Liver (tissue), 9 donors: ENCODE data around the gene MYBPH. TPM values are rescaled to one million over a fixed set of nuclear protein-coding genes. Genes with fewer than 3 reads are reported as not detected.

Experiments used
- DNase-seq: peaks from one replicate; pipeline ENCODE4 v3.0.0-alpha.2; 2017; ENCODE audit warnings: low spot score
- H3K27ac ChIP-seq, 2 donors: one replicate each; pipeline ENCODE4 v1.7.0; 2013; ENCODE audit warnings: inconsistent platforms in 2 of 2, low read length in 2 of 2, control low read depth in 1 of 2, low read depth in 1 of 2, mild to moderate bottlenecking in 1 of 2
- H3K27me3 ChIP-seq, 4 donors: one replicate each; pipeline versions ENCODE4 v1.6.1 to v1.7.0; 2013; ENCODE audit warnings: low read length in 3 of 4, inconsistent platforms in 1 of 4, mild to moderate bottlenecking in 1 of 4, moderate library complexity in 1 of 4; ENCODE audit not compliant: control insufficient read depth in 4 of 4, insufficient read depth in 4 of 4
- H3K36me3 ChIP-seq, 4 donors: one replicate each; pipeline versions ENCODE4 v1.6.1 to v1.7.0; 2013; ENCODE audit warnings: low read length in 3 of 4, mild to moderate bottlenecking in 3 of 4, low read depth in 1 of 4, moderate library complexity in 1 of 4; ENCODE audit not compliant: control insufficient read depth in 4 of 4, insufficient read depth in 3 of 4
- H3K4me1 ChIP-seq, 4 donors: one replicate each; pipeline versions ENCODE4 v1.6.1 to v1.7.0; 2013; ENCODE audit warnings: low read length in 3 of 4, mild to moderate bottlenecking in 3 of 4, moderate library complexity in 1 of 4; ENCODE audit not compliant: control insufficient read depth in 4 of 4, insufficient read depth in 4 of 4
- H3K4me3 ChIP-seq, 3 donors: one replicate each; pipeline versions ENCODE4 v1.6.1 to v1.7.0; 2013; ENCODE audit warnings: low read length in 3 of 3, control low read depth in 1 of 3, low read depth in 1 of 3, mild to moderate bottlenecking in 1 of 3
- H3K9ac ChIP-seq, 2 donors: one replicate each; pipeline ENCODE4 v1.7.0; 2013; ENCODE audit warnings: low read length in 2 of 2, mild to moderate bottlenecking in 2 of 2, moderate library complexity in 2 of 2, control low read depth in 1 of 2, low read depth in 1 of 2
- H3K9me3 ChIP-seq, 4 donors: one replicate each; pipeline versions ENCODE4 v1.6.1 to v1.7.0; 2013; ENCODE audit warnings: low read length in 3 of 4; ENCODE audit not compliant: control insufficient read depth in 4 of 4
- ATF3 ChIP-seq: IDR thresholded peaks from 2 replicates; pipeline ENCODE4 v1.6.1; 2016; ENCODE audit warnings: antibody characterized with exemption
- CTCF ChIP-seq: fragments of 150-350 bp; IDR thresholded peaks from 2 replicates; pipeline ENCODE4 v1.5.1; 2017; ENCODE audit warnings: improper control_type of control experiment, low read depth, low read length; ENCODE audit not compliant: missing input control
- EGR1 ChIP-seq, 2 donors: IDR thresholded peaks; 2 replicates each; pipeline ENCODE4 v1.6.1; 2016 to 2018; ENCODE audit warnings: antibody characterized with exemption in 2 of 2, low read depth in 2 of 2
- FOXA1 ChIP-seq: IDR thresholded peaks from 2 replicates; pipeline ENCODE4 v1.6.1; 2016; ENCODE audit warnings: antibody characterized with exemption
- FOXA2 ChIP-seq: IDR thresholded peaks from 2 replicates; pipeline ENCODE4 v1.6.1; 2016; ENCODE audit warnings: antibody characterized with exemption
- GABPA ChIP-seq, 2 donors: IDR thresholded peaks in 1 of 2; conservative IDR thresholded peaks in 1 of 2; 2 replicates each; pipeline ENCODE4 v1.6.1; 2016; ENCODE audit warnings: antibody characterized with exemption in 2 of 2, mild to moderate bottlenecking in 1 of 2, moderate library complexity in 1 of 2
- HNF4G ChIP-seq: IDR thresholded peaks from 2 replicates; pipeline ENCODE4 v1.6.1; 2016; ENCODE audit warnings: antibody characterized with exemption
- NR2F2 ChIP-seq: IDR thresholded peaks from 2 replicates; pipeline ENCODE4 v1.6.1; 2016; ENCODE audit warnings: antibody characterized with exemption
- REST ChIP-seq: IDR thresholded peaks from 2 replicates; pipeline ENCODE4 v1.6.1; 2016; ENCODE audit warnings: antibody characterized with exemption, mild to moderate bottlenecking
- RXRA ChIP-seq, 2 donors: IDR thresholded peaks; 2 replicates each; pipeline ENCODE4 v1.6.1; 2017 to 2018; ENCODE audit warnings: antibody characterized with exemption in 2 of 2, mild to moderate bottlenecking in 1 of 2
- SP1 ChIP-seq: IDR thresholded peaks from 2 replicates; pipeline ENCODE4 v1.6.1; 2018; ENCODE audit warnings: antibody characterized with exemption, mild to moderate bottlenecking
- ZBTB33 ChIP-seq: IDR thresholded peaks from 2 replicates; pipeline ENCODE4 v1.6.1; 2016; ENCODE audit warnings: antibody characterized with exemption
- WGBS: extraction: QIAGEN DNeasy Blood & Tissue Kit; methylation state at CpG from one replicate; pipeline ENCODE4 v1.1.7; 2013; 5-methylcytosine and 5-hydroxymethylcytosine counted together
- polyA plus RNA-seq, 2 donors: library from polyadenylated mRNA; stranded (reverse) in 1 of 2; unstranded in 1 of 2; fragments of 200-250 nt in 1 of 2; fragments of >200 nt in 1 of 2; fragmentation: Nextera tagmentation in 1 of 2; extraction: Ambion mirVana in 1 of 2; gene quantifications; one replicate each; pipeline versions ENCODE4 v1.2.1 to v1.2.3, GENCODE V29; 2013 to 2015
- total RNA-seq, 2 donors: library from RNA; depleted of rRNA; stranded (reverse); fragments of >200 nt; gene quantifications; one replicate each; pipeline ENCODE4 v1.2.3, GENCODE V29; 2014
- donor health status: healthy.
- donor health status: healthy.
- donor health status: healthy.
- donor health status: healthy.
- donor health status: healthy.

The MYBPH gene
- total and polyA plus RNA-seq, 4 donors, result 0.09 TPM; not detected in 3

GRCh38 chr1:203182387-203182953 lies 6.8 kb upstream of the MYBPH start:
- Histone ChIP-seq H3K27me3 (no peaks in the 10 kb centered on the region), H3K4me1 (peaks cover 0 to 8% (median 2%) of the 10 kb centered on the region in 4 donors), H3K9me3 (no peaks in the 10 kb centered on the region), H3K9ac (no peak overlapping the region), H3K36me3 (no peaks in the 10 kb centered on the region), H3K4me3 (no peak overlapping the region), H3K27ac (no peak overlapping the region)
- 95% methylated on average over 7 of the region's 7 CpGs for WGBS
- DNase-seq, result no peak
- TF ChIP-seq EGR1 (IDR thresholded peaks at IDR 0.05; ENCODE audit: low read depth in 2 of 2), result no peak
- TF ChIP-seq SP1, result no peak
- no peak for TF ChIP-seq ATF3
- TF ChIP-seq GABPA (IDR thresholded peaks at IDR 0.05 in 1 of 2, conservative IDR thresholded peaks at IDR 0.05 in 1 of 2), result no peak
- no peak for TF ChIP-seq RXRA (IDR thresholded peaks at IDR 0.05)
- TF ChIP-seq NR2F2, result no peak

GRCh38 chr1:203181586-203182386 lies 6.2 kb upstream of the MYBPH start:
- Histone ChIP-seq H3K9ac (no peak overlapping the region), H3K9me3 (no peaks in the 10 kb centered on the region), H3K4me3 (no peak overlapping the region), H3K4me1 (peaks cover 0 to 2% (median under 1%) of the 10 kb centered on the region in 4 donors), H3K27ac (no peak overlapping the region), H3K36me3 (no peaks in the 10 kb centered on the region), H3K27me3 (no peaks in the 10 kb centered on the region)
- WGBS, result 79% methylated on average over 10 of the region's 10 CpGs
- DNase-seq, result no peak
- TF ChIP-seq FOXA1 (no peak), FOXA2 (no peak), NR2F2 (no peak), REST (no peak)

GRCh38 chr1:203180611-203181330 lies 5.1 kb upstream of the MYBPH start:
- WGBS, result 83% methylated on average over 11 of the region's 11 CpGs
- Histone ChIP-seq H3K36me3 (no peaks in the 10 kb centered on the region), H3K4me1 (no peaks in the 10 kb centered on the region), H3K4me3 (no peak overlapping the region), H3K27ac (no peak overlapping the region), H3K9me3 (no peaks in the 10 kb centered on the region), H3K9ac (no peak overlapping the region), H3K27me3 (no peaks in the 10 kb centered on the region)
- DNase-seq, result no peak
- TF ChIP-seq ATF3 (no peak), RXRA (IDR thresholded peaks at IDR 0.05) (no peak), CTCF (no peak), ZBTB33 (no peak), HNF4G (no peak)
